ENCODE measurements around the gene MAB21L3. TPM values are rescaled to one million over a fixed set of nuclear protein-coding genes. Genes with fewer than 3 reads are reported as not detected.

Gene MAB21L3
- total and polyA plus RNA-seq, 12 donors = 0.07 TPM; not detected in 11

- TF ChIP-seq, protein P1, sequence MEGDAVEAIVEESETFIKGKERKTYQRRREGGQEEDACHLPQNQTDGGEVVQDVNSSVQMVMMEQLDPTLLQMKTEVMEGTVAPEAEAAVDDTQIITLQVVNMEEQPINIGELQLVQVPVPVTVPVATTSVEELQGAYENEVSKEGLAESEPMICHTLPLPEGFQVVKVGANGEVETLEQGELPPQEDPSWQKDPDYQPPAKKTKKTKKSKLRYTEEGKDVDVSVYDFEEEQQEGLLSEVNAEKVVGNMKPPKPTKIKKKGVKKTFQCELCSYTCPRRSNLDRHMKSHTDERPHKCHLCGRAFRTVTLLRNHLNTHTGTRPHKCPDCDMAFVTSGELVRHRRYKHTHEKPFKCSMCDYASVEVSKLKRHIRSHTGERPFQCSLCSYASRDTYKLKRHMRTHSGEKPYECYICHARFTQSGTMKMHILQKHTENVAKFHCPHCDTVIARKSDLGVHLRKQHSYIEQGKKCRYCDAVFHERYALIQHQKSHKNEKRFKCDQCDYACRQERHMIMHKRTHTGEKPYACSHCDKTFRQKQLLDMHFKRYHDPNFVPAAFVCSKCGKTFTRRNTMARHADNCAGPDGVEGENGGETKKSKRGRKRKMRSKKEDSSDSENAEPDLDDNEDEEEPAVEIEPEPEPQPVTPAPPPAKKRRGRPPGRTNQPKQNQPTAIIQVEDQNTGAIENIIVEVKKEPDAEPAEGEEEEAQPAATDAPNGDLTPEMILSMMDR (IDR thresholded peaks at IDR 0.05) = no peak
- 86 to 87% methylated on average over 4 of the region's 4 CpGs for WGBS, 2 donors
- intact Hi-C loops (cut with DNase I) = no loop called here
- H3K27me3 ChIP-seq = no peaks in the 10 kb centered on the region
- peaks cover 0 to 23% (median 13%) of the 10 kb centered on the region in 11 donors for H3K9me3 ChIP-seq
- peaks cover 0 to 8% (median 0%) of the 10 kb centered on the region in 9 donors for H3K36me3 ChIP-seq
- no peak overlapping the region for H3K4me3 ChIP-seq
- peaks cover 0 to 3% (median 0%) of the 10 kb centered on the region in 9 donors for H3K4me1 ChIP-seq
- no peak for ATAC-seq
- no peak overlapping the region for H3K27ac ChIP-seq
- no peak for DNase-seq
Measured at GRCh38 chr1:116099379-116099778, 11.8 kb upstream of the MAB21L3 start.

- H3K9me3 ChIP-seq = peaks cover 0 to 18% (median 8%) of the 10 kb centered on the region in 11 donors
- TF ChIP-seq, protein P1 (IDR thresholded peaks at IDR 0.05) = no peak
- H3K27me3 ChIP-seq = no peaks in the 10 kb centered on the region
- DNase-seq (no peak), ATAC-seq (no peak)
- intact Hi-C loops (cut with DNase I) = no loop called here
- H3K36me3 ChIP-seq = peaks cover 0 to 8% (median 0%) of the 10 kb centered on the region in 9 donors
- no peak overlapping the region for H3K4me3 ChIP-seq
- no peak overlapping the region for H3K27ac ChIP-seq
- H3K4me1 ChIP-seq = peaks cover 0 to 3% (median 0%) of the 10 kb centered on the region in 9 donors
- WGBS, 2 donors = 85 to 93% methylated on average over 2 of the region's 2 CpGs
Measured at GRCh38 chr1:116099919-116100318, 11.3 kb upstream of the MAB21L3 start.

DNA sequence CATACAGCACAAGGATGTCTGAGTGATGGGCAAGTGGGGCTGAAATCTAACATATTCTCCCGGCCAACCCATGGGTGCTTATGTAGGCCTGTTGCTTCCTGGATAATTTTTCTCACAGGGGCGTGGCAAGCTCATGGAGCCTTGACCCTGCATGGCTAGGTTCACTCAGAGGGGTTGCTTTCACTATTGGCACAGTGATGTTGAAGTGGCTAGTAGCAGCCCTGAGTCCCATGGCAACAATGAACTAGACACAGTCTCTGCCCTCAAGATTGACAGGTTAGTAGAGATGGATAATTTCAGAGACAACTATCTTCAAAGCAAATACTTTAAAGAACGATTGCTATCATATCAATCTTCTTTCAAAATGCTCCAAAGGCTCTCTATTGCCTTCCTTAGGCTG is 6.5 kb upstream of the MAB21L3 start:
- Histone ChIP-seq H3K36me3 (no peaks in the 10 kb centered on the region), H3K4me1 (no peaks in the 10 kb centered on the region), H3K4me3 (no peak overlapping the region), H3K9me3 (no peaks in the 10 kb centered on the region), H3K27ac (no peak overlapping the region), H3K27me3 (no peaks in the 10 kb centered on the region)
- 67 to 68% methylated on average over 3 of the region's 3 CpGs for WGBS, 2 donors
- DNase-seq (no peak), ATAC-seq (no peak)
- TF ChIP-seq, protein P1 (IDR thresholded peaks at IDR 0.05) = no peak
- intact Hi-C loops (cut with DNase I) = no loop called here

DNA sequence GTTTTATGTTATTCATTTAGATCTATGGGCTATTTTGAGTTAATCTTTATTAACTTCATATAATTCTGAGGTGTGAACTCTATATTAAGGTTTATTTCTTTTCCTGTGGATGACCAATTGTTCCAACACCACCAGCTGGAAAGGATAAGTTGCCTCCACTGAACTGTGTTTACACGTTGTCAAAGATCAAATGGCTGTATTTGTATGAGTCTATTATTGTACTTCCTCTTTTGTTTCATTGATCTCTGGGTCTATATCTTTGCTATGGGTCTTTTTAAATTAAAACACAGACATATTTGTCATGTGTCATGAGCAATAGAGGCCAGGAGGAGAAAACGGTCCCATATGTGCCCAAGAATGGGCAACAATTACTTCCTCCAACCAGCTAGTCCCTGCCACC is 5.2 kb upstream of the MAB21L3 start:
- DNase-seq (no peak), ATAC-seq (no peak)
- Histone ChIP-seq H3K27ac (no peak overlapping the region), H3K36me3 (no peaks in the 10 kb centered on the region), H3K4me3 (no peak overlapping the region), H3K27me3 (no peaks in the 10 kb centered on the region), H3K9me3 (no peaks in the 10 kb centered on the region), H3K4me1 (peaks cover 0 to 5% (median 0%) of the 10 kb centered on the region in 9 donors)
- TF ChIP-seq, protein P1 (IDR thresholded peaks at IDR 0.05) = no peak
- 64 to 66% methylated on average over 2 of the region's 2 CpGs for WGBS, 2 donors
- intact Hi-C loops (cut with DNase I) = no loop called here
